ENCODE measurements around the gene FOXL3.

The FOXL3 gene

GRCh38 chr7:255721-256361 is 34.1 kb upstream of the FOXL3 start:
- Histone ChIP-seq H3K79me2 (ENCODE audit: insufficient read depth, low read length) (no peaks in the 10 kb centered on the region), H3K4me3 (ENCODE audit: insufficient read depth, low read length, poor library complexity, severe bottlenecking) (no peak overlapping the region), H3K9me3 (ENCODE audit: insufficient read depth, low read length) (peaks cover 6% of the 10 kb centered on the region; the same call in 1 of the 2 replicates), H3K4me2 (ENCODE audit: low read depth, low read length, poor library complexity, severe bottlenecking) (no peak overlapping the region), H2AFZ (ENCODE audit: low read depth, low read length, severe bottlenecking) (no peak overlapping the region), H3K9me2 (replicated peaks; ENCODE audit: insufficient read depth, low read length) (no peaks in the 10 kb centered on the region), H3F3A (ENCODE audit: insufficient read depth) (no peaks in the 10 kb centered on the region), H3K27ac (ENCODE audit: low read depth, low read length) (no peak overlapping the region), H3K9ac (ENCODE audit: low read length) (no peak overlapping the region), H3K27me3 (ENCODE audit: low read length) (no peaks in the 10 kb centered on the region), H3K36me3 (ENCODE audit: low read length) (no peaks in the 10 kb centered on the region), H4K20me1 (ENCODE audit: low read depth, low read length) (no peaks in the 10 kb centered on the region)
- TF ChIP-seq EZH2phosphoT487 (conservative IDR thresholded peaks at IDR 0.05; ENCODE audit: low read length) = no peak
- no peak for TF ChIP-seq CTCF (IDR thresholded peaks at IDR 0.05; ENCODE audit: insufficient read depth, low read length, poor library complexity, severe bottlenecking)

DNA sequence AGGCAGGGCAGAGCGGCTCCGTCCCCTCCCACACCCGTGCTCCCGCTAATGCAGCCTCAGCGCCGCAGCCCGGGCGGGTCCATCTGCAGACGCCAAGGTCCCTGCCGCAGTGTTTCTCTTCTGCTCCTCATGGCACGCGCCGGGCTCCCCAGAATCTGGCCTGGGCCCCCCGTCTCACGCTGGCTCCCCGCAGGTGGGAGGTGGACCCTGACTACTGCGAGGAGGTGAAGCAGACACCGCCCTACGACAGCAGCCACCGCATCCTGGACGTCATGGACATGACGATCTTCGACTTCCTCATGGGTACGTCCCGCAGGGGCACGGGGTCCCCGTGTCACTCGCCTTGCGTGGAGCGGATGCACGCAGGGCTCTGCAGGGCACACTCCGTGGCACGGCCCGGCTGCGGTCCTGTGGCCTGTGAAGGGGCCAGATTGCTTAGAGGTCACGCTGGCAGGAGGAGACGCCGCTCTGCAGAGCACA is 33.5 kb upstream of the FOXL3 start:
- no peak overlapping the region for H2AFZ ChIP-seq (ENCODE audit: low read depth, low read length, severe bottlenecking)
- H3K9me2 ChIP-seq (replicated peaks; ENCODE audit: insufficient read depth, low read length) = no peaks in the 10 kb centered on the region
- H3K9ac ChIP-seq (ENCODE audit: low read length) = no peak overlapping the region
- no peak overlapping the region for H3K4me3 ChIP-seq (ENCODE audit: insufficient read depth, low read length, poor library complexity, severe bottlenecking)
- H3K27ac ChIP-seq (ENCODE audit: low read depth, low read length) = no peak overlapping the region
- H3K4me2 ChIP-seq (ENCODE audit: low read depth, low read length, poor library complexity, severe bottlenecking) = no peak overlapping the region
- no peaks in the 10 kb centered on the region for H3K79me2 ChIP-seq (ENCODE audit: insufficient read depth, low read length)
- H3K36me3 ChIP-seq (ENCODE audit: low read length) = no peaks in the 10 kb centered on the region
- no peaks in the 10 kb centered on the region for H3F3A ChIP-seq (ENCODE audit: insufficient read depth)
- H3K27me3 ChIP-seq (ENCODE audit: low read length) = no peaks in the 10 kb centered on the region
- peaks cover 12% of the 10 kb centered on the region for H3K9me3 ChIP-seq (ENCODE audit: insufficient read depth, low read length)
- TF ChIP-seq CTCF (IDR thresholded peaks at IDR 0.05; ENCODE audit: insufficient read depth, low read length, poor library complexity, severe bottlenecking) = no peak
- no peak for TF ChIP-seq EZH2phosphoT487 (conservative IDR thresholded peaks at IDR 0.05; ENCODE audit: low read length)
- no peaks in the 10 kb centered on the region for H4K20me1 ChIP-seq (ENCODE audit: low read depth, low read length)

GRCh38 chr7:256981-257646 is 32.9 kb upstream of the FOXL3 start:
- Histone ChIP-seq H3K9ac (ENCODE audit: low read length) (no peak overlapping the region), H3K9me3 (ENCODE audit: insufficient read depth, low read length) (peaks cover 18% of the 10 kb centered on the region), H3K27me3 (ENCODE audit: low read length) (no peaks in the 10 kb centered on the region), H3K27ac (ENCODE audit: low read depth, low read length) (no peak overlapping the region), H3K4me2 (ENCODE audit: low read depth, low read length, poor library complexity, severe bottlenecking) (no peak overlapping the region), H4K20me1 (ENCODE audit: low read depth, low read length) (no peaks in the 10 kb centered on the region), H3K4me3 (ENCODE audit: insufficient read depth, low read length, poor library complexity, severe bottlenecking) (no peak overlapping the region), H3K9me2 (replicated peaks; ENCODE audit: insufficient read depth, low read length) (no peaks in the 10 kb centered on the region), H2AFZ (ENCODE audit: low read depth, low read length, severe bottlenecking) (no peak overlapping the region), H3K36me3 (ENCODE audit: low read length) (no peaks in the 10 kb centered on the region), H3F3A (ENCODE audit: insufficient read depth) (no peaks in the 10 kb centered on the region), H3K79me2 (ENCODE audit: insufficient read depth, low read length) (no peaks in the 10 kb centered on the region)
- TF ChIP-seq CTCF (IDR thresholded peaks at IDR 0.05; ENCODE audit: insufficient read depth, low read length, poor library complexity, severe bottlenecking) = no peak
- no peak for TF ChIP-seq EZH2phosphoT487 (conservative IDR thresholded peaks at IDR 0.05; ENCODE audit: low read length)

All from SU-DHL-6 (cell line).